MCF 10A (cell line): ENCODE results near the gene FHL2. TPM values are rescaled to one million over a fixed set of nuclear protein-coding genes. Genes with fewer than 3 reads are reported as not detected.
A peak's percentile ranks its signal among the peaks of the same experiment; 100 is the strongest.
"Not testable (repeated sequence)": the region's sequence is repeated elsewhere in the genome, so short reads cannot be mapped to it uniquely, and the experiment has no call there.

ENCODE experiments used
- BruUV-seq: library from RNA; stranded (reverse); fragments of 400-500 nt; replicated peaks from 2 replicates; lab custom pipeline; 2021; lab: Mats Ljungman, UMichigan
- CTCF ChIA-PET: fragments of 300-600 bp; sonication (Branson Sonifier 250); formaldehyde crosslinking; extraction: SDS; loops from one replicate; lab custom pipeline; 2021; ENCODE audit warnings: antibody characterized with exemption, inconsistent platforms; lab: Yijun Ruan, JAX
- POLR2A ChIA-PET: fragments of 300-600, 350-650 bp; sonication (Branson Sonifier 250); formaldehyde crosslinking; extraction: SDS; loops from one replicate; lab custom pipeline; 2020; ENCODE audit warnings: antibody characterized with exemption, inconsistent platforms; lab: Yijun Ruan, JAX
- DNase-seq: peaks from one replicate; pipeline ENCODE4 v3.0.0-alpha.2; 2018; ENCODE audit not compliant: unreplicated experiment
- H3K27ac Mint-ChIP-seq: one replicate; pipeline ENCODE4 v1.8.0; 2022; ENCODE audit warnings: mild to moderate bottlenecking, low read depth, mixed read lengths; ENCODE audit not compliant: unreplicated experiment
- H3K27me3 Mint-ChIP-seq: one replicate; pipeline ENCODE4 v1.8.0; 2022; ENCODE audit warnings: mixed read lengths; ENCODE audit not compliant: insufficient read depth, unreplicated experiment
- H3K36me3 Mint-ChIP-seq: one replicate; pipeline ENCODE4 v1.8.0; 2022; ENCODE audit warnings: mild to moderate bottlenecking, moderate library complexity, mixed read lengths; ENCODE audit not compliant: insufficient read depth, unreplicated experiment
- H3K4me1 Mint-ChIP-seq: one replicate; pipeline ENCODE4 v1.8.0; 2022; ENCODE audit warnings: mixed read lengths; ENCODE audit not compliant: insufficient read depth, unreplicated experiment
- H3K4me3 Mint-ChIP-seq: one replicate; pipeline ENCODE4 v1.8.0; 2022; ENCODE audit warnings: mild to moderate bottlenecking, moderate library complexity, mixed read lengths; ENCODE audit not compliant: unreplicated experiment
- H3K9me3 Mint-ChIP-seq: one replicate; pipeline ENCODE4 v1.8.0; 2022; ENCODE audit warnings: mixed read lengths; ENCODE audit not compliant: unreplicated experiment
- intact Hi-C: fragments of 100-400 bp; cut with micrococcal nuclease; formaldehyde crosslinking; loops from 2 replicates; pipeline ENCODE4 v1.14.1; 2022
- total RNA-seq: library from RNA; stranded (reverse); gene quantifications from 2 replicates; pipeline ENCODE4 v1.2.3, GENCODE V29; 2022
- TF ChIP-seq, protein P1 (sequence below): fragments of 200-600 bp; IDR thresholded peaks from one replicate; pipeline ENCODE4 v1.8.0; 2022; ENCODE audit warnings: antibody characterized with exemption, mild to moderate bottlenecking; ENCODE audit not compliant: unreplicated experiment

FHL2 gene
- total RNA-seq, 1 experiment from 2014 or later: 93.2 TPM

DNA sequence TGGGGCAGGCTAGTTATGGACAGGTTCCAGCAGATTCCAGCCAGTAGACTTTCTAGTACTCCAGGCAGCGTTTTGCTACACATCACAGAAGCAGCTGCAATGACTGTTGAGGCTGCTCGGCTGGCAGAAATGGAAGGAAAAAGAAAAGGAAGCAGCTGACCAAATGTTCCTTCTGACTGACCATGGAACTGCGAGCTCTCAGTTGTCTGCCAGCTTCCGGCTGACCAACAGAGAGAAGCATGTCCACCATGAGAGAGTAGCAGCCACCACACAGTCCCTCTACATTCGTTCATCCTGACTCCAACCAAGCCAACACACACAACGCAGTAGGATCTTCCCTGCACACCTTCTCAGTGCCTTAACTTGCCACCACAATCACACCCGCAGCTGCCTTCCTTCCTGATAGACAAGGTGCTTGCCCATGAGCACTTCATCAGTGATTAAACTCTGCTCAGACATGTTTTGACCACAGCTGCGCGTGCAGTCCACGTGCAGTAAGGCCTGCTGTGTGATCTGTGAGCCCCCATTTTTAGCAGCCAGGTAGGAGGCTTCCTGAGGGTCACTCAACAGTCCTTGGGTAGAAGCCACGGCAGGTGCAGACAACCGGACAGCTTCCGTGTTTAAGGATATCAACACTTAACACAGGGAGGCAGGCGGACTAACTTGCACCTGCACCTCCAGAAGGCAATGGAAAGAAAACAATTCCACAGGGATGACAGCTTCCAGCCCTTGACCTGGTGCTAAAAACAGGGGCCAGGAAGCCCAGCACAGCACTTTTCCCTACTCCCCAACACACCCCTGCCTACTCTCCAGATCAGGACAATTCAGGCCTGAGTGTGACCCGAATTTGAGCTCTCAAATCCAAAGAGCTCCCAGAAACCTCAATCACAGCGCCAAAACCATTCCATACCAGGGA, 70.3 kb downstream of the FHL2 start:
- Mint-ChIP-seq H3K27me3 (no peaks in the 10 kb centered on the region), H3K4me1 (peaks cover 20% of the 10 kb centered on the region), H3K36me3 (peaks cover 5% of the 10 kb centered on the region), H3K4me3 (peak overlapping the region; percentile 76), H3K27ac (peak overlapping the region; percentile 59), H3K9me3 (no peaks in the 10 kb centered on the region)
- ChIA-PET POLR2A (interaction anchor here (0.5 to 3.7 kb wide), 15 partner anchors 8 to 865 kb away, joined by 3 to 48 read pairs (median 3); partner anchors contain the start of genes C2orf49 and FHL2), CTCF (interaction anchor here (0.6 to 2.5 kb wide), 10 partner anchors 8 to 212 kb away, joined by 3 to 8 read pairs (median 3); no protein-coding TSS in a partner anchor)
- BruUV-seq: no TSS peak
- intact Hi-C loops: no loop called here
- TF ChIP-seq, protein P1, sequence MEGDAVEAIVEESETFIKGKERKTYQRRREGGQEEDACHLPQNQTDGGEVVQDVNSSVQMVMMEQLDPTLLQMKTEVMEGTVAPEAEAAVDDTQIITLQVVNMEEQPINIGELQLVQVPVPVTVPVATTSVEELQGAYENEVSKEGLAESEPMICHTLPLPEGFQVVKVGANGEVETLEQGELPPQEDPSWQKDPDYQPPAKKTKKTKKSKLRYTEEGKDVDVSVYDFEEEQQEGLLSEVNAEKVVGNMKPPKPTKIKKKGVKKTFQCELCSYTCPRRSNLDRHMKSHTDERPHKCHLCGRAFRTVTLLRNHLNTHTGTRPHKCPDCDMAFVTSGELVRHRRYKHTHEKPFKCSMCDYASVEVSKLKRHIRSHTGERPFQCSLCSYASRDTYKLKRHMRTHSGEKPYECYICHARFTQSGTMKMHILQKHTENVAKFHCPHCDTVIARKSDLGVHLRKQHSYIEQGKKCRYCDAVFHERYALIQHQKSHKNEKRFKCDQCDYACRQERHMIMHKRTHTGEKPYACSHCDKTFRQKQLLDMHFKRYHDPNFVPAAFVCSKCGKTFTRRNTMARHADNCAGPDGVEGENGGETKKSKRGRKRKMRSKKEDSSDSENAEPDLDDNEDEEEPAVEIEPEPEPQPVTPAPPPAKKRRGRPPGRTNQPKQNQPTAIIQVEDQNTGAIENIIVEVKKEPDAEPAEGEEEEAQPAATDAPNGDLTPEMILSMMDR: no peak
- peak; percentile 33 for DNase-seq

DNA sequence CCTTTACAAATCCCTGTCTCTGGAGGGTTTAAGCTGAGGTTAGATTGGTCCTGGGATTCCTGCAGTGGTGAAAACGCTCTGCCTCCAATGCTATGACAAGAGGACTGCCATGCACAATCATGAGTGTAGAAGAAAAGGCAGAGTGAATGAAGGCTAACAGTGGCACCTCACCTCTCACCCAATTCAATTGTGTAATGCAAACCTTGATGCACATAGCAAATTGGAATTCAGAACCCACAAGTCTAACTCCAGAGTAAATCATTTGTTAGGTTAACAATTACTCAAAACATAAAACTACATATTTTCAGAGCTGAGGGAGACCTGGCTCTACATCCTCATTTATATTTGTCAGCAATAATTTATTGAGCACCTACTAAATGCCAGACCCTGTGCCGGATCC, 71.2 kb downstream of the FHL2 start:
- POLR2A ChIA-PET: interaction anchor here (0.9 to 3.7 kb wide), 4 partner anchors 9 to 128 kb away, joined by 3 to 48 read pairs (median 6); partner anchors contain the start of gene C2orf49
- H3K27me3 Mint-ChIP-seq: no peaks in the 10 kb centered on the region
- CTCF ChIA-PET: interaction anchor here (0.6 to 2.5 kb wide), 6 partner anchors 11 to 33 kb away, joined by 3 to 7 read pairs (median 3); no protein-coding TSS in a partner anchor
- H3K4me1 Mint-ChIP-seq: peaks cover 22% of the 10 kb centered on the region
- intact Hi-C loops: no loop called here
- H3K4me3 Mint-ChIP-seq: no peak overlapping the region
- no peak for DNase-seq
- peak overlapping the region; percentile 59 for H3K27ac Mint-ChIP-seq
- H3K36me3 Mint-ChIP-seq: peaks cover 5% of the 10 kb centered on the region
- BruUV-seq: TSS peak; percentile 31
- TF ChIP-seq, protein P1: no peak
- no peaks in the 10 kb centered on the region for H3K9me3 Mint-ChIP-seq

DNA sequence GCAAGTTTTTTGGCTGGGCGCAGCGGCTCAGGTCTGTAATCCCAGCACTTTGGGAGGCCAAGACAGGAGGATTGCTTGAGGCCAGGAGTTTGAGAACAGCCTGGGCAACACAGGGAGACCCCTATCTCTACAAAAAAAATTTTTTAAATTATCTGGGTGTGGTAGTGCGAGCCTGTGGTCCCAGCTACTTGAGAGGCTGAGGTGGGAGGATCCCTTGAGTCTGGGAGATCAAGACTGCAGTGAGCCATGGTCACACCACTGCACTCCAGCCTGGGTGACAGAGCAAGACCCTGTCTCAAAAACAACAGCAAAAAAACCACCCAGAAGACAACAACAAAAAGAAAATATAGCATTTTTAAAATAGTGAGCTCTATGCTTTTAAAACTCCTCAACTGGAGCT, 71.6 kb downstream of the FHL2 start:
- peaks cover 24% of the 10 kb centered on the region for H3K4me1 Mint-ChIP-seq
- H3K9me3 Mint-ChIP-seq, H3K27me3 Mint-ChIP-seq, BruUV-seq, H3K27ac Mint-ChIP-seq, H3K4me3 Mint-ChIP-seq, DNase-seq, intact Hi-C loops, H3K36me3 Mint-ChIP-seq: not testable (repeated sequence)
- POLR2A ChIA-PET: interaction anchor here (3.7 kb wide), 1 partner anchor 11 kb away, joined by 48 read pairs; the partner anchor contains the start of gene C2orf49
- CTCF ChIA-PET: interaction anchor here (0.6 to 1.0 kb wide), 3 partner anchors 12 to 33 kb away, joined by 3 read pairs; no protein-coding TSS in a partner anchor

DNA sequence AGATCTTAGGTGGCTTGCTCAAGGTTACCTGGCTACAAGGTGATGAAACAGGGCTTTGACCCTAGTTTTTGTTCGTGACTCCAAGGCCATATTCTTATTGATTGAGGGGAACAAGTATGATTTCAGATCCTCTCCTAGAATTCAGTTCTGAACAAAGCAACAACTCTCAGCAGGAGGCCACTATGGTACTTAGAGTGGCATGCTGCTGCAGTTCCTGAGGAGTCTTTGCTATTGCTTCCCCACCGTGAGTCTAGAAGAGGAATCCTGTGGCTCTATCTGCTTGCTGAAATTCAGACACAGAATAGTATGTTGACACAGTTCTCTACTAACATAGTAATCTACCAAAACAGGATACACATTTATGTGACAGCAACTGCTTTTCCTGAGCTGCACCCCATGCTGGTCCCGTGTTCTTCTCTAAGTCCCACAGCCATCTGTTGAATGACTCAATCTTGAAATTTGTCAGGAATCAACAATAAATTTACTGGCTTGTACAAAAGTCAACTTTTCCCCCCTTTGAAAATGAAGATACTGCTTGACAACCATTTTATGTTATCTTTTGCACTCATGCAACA, 73.4 kb downstream of the FHL2 start:
- TF ChIP-seq, protein P1: no peak
- intact Hi-C loops: no loop called here
- Mint-ChIP-seq H3K27me3 (no peaks in the 10 kb centered on the region), H3K4me3 (no peak overlapping the region), H3K36me3 (peaks cover 5% of the 10 kb centered on the region), H3K4me1 (peaks cover 24% of the 10 kb centered on the region), H3K9me3 (no peaks in the 10 kb centered on the region), H3K27ac (no peak overlapping the region)
- no peak for DNase-seq
- ChIA-PET CTCF (interaction anchor here (1.2 kb wide), 2 partner anchors 15 to 31 kb away, joined by 3 to 5 read pairs; no protein-coding TSS in a partner anchor), POLR2A (interaction anchor here (0.9 to 1.2 kb wide), 2 partner anchors 71 to 78 kb away, joined by 3 read pairs; no protein-coding TSS in a partner anchor)
- no TSS peak for BruUV-seq
